Measurements from ENCODE around the gene CCSER1.

DNA sequence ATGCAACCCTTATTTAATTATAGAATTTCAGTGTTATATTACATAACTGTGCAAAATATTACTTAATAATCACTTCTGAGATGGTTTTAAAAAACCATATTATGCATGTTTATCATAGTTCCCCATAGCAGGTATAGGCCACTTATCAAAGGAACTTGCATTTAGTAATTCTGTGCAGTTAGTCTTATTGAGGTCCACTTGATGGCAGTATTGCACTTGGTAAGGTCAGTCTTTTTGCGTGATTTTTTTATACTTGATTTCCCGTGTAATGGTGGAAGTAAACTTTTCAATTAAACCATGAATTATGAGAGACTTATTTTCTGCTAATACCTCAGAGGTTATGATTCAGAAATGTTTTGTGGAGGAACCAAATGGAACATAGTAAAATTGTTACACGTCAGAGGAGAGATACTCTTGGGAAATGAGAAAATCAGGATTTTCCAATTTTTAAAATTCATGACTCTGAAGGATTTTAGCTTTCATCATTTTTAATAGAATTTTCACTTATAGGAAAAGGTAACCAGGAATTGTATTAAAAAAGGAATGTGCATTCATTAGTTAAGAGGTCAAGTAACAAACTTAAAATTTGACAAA is 230.0 kb downstream of the CCSER1 start:
- TF ChIP-seq, protein P1, sequence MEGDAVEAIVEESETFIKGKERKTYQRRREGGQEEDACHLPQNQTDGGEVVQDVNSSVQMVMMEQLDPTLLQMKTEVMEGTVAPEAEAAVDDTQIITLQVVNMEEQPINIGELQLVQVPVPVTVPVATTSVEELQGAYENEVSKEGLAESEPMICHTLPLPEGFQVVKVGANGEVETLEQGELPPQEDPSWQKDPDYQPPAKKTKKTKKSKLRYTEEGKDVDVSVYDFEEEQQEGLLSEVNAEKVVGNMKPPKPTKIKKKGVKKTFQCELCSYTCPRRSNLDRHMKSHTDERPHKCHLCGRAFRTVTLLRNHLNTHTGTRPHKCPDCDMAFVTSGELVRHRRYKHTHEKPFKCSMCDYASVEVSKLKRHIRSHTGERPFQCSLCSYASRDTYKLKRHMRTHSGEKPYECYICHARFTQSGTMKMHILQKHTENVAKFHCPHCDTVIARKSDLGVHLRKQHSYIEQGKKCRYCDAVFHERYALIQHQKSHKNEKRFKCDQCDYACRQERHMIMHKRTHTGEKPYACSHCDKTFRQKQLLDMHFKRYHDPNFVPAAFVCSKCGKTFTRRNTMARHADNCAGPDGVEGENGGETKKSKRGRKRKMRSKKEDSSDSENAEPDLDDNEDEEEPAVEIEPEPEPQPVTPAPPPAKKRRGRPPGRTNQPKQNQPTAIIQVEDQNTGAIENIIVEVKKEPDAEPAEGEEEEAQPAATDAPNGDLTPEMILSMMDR (IDR thresholded peaks at IDR 0.05; ENCODE audit: borderline replicate concordance, extremely low read depth, low read length, poor library complexity, severe bottlenecking): peak; percentile 58
- TF ChIP-seq EZH2 (IDR thresholded peaks at IDR 0.05; ENCODE audit: borderline replicate concordance, low read depth, low read length, severe bottlenecking): no peak
